H1 (cell line): ENCODE measurements around the gene GJA5. TPM values are rescaled to one million over a fixed set of nuclear protein-coding genes. Genes with fewer than 3 reads are reported as not detected.

Experiments used
- CTCF ChIA-PET: fragments of 300-600 bp; sonication (Branson Sonifier 250); formaldehyde crosslinking; loops from one replicate; lab custom pipeline; 2021; ENCODE audit not compliant: partially characterized antibody; lab: Charles Lee
- POLR2A ChIA-PET: fragments of 300-600 bp; sonication (Branson Sonifier 250); formaldehyde crosslinking; loops from one replicate; lab custom pipeline; 2021; ENCODE audit warnings: inconsistent platforms; ENCODE audit not compliant: partially characterized antibody; lab: Charles Lee
- DNase-seq, 2 experiments: peaks; one replicate each; pipeline versions ENCODE4 v3.0.0 to v3.0.0-alpha.2; 2010 to 2022; ENCODE audit warnings: low spot score in 2 of 2, low read depth in 1 of 2, mixed read lengths in 1 of 2
- FAIRE-seq: peaks from 2 replicates; lab custom pipeline; 2011; peaks lifted over from hg19 to GRCh38; lab: Jason Lieb, UNC
- H2AFZ ChIP-seq: 2 replicates; pipeline ENCODE4 v1.8.1; 2012; ENCODE audit warnings: low read length, inconsistent platforms
- H2AK5ac ChIP-seq: 2 replicates; pipeline ENCODE4 v1.6.1; 2013; ENCODE audit warnings: low read depth, low read length
- H2BK120ac ChIP-seq: replicated peaks from 2 replicates; pipeline ENCODE3; 2013; ENCODE audit warnings: low read depth, low read length, inconsistent platforms
- H2BK12ac ChIP-seq: 2 replicates; pipeline ENCODE4 v1.6.1; 2013; ENCODE audit warnings: low read depth, low read length
- H2BK15ac ChIP-seq: 2 replicates; pipeline ENCODE4 v1.6.1; 2013; ENCODE audit warnings: low read length
- H2BK20ac ChIP-seq: 2 replicates; pipeline ENCODE4 v1.6.1; 2013; ENCODE audit warnings: low read length
- H2BK5ac ChIP-seq: 2 replicates; pipeline ENCODE4 v1.6.1; 2013; ENCODE audit warnings: low read depth, low read length
- H3K14ac ChIP-seq: 2 replicates; pipeline ENCODE4 v1.6.1; 2013; ENCODE audit warnings: inconsistent platforms; ENCODE audit not compliant: insufficient read length
- H3K18ac ChIP-seq: 2 replicates; pipeline ENCODE4 v1.6.1; 2013; ENCODE audit warnings: low read length; ENCODE audit errors: extremely low read depth
- H3K23ac ChIP-seq: 2 replicates; pipeline ENCODE4 v1.6.1; 2013; ENCODE audit warnings: inconsistent platforms; ENCODE audit not compliant: insufficient read length
- H3K23me2 ChIP-seq: 2 replicates; pipeline ENCODE4 v1.6.1; 2013; ENCODE audit warnings: low read depth, low read length
- H3K27ac ChIP-seq: 2 replicates; pipeline ENCODE4 v1.6.1; 2011; ENCODE audit warnings: low read depth, low read length, inconsistent platforms
- H3K27me3 ChIP-seq, 4 experiments: replicated peaks in 1 of 4; 1 replicate in 1 of 4; 2 replicates in 3 of 4; pipeline versions ENCODE4 v1.6.1 to v1.8.1; 2011 to 2013; ENCODE audit warnings: low read length in 3 of 4, mild to moderate bottlenecking in 3 of 4, inconsistent platforms in 2 of 4, mixed read lengths in 2 of 4, moderate library complexity in 1 of 4; ENCODE audit not compliant: control insufficient read depth in 3 of 4, insufficient read depth in 3 of 4; ENCODE audit errors: extremely low read depth in 1 of 4
- H3K36me3 ChIP-seq, 4 experiments: 2 replicates each; pipeline versions ENCODE4 v1.6.1 to v1.8.1; 2011 to 2013; ENCODE audit warnings: mild to moderate bottlenecking in 4 of 4, low read length in 3 of 4, moderate library complexity in 2 of 4, control low read depth in 1 of 4, inconsistent platforms in 1 of 4; ENCODE audit not compliant: insufficient read depth in 4 of 4, control insufficient read depth in 2 of 4
- H3K4ac ChIP-seq: replicated peaks from 2 replicates; pipeline ENCODE3; 2013; ENCODE audit warnings: low read length, low read depth, mixed read lengths, inconsistent platforms; ENCODE audit not compliant: insufficient read length
- H3K4me1 ChIP-seq, 4 experiments: replicated peaks in 1 of 4; 1 replicate in 1 of 4; 2 replicates in 3 of 4; pipeline versions ENCODE4 v1.6.1 to v1.8.1; 2011 to 2013; ENCODE audit warnings: low read length in 3 of 4, inconsistent platforms in 2 of 4, mixed read lengths in 1 of 4; ENCODE audit not compliant: insufficient read depth in 4 of 4, control insufficient read depth in 3 of 4
- H3K4me2 ChIP-seq, 2 experiments: 2 replicates each; pipeline versions ENCODE4 v1.6.1 to v1.8.1; 2011 to 2013; ENCODE audit warnings: low read depth in 2 of 2, low read length in 2 of 2, control low read depth in 1 of 2, inconsistent platforms in 1 of 2, mild to moderate bottlenecking in 1 of 2; ENCODE audit not compliant: insufficient read depth in 1 of 2
- H3K4me3 ChIP-seq, 4 experiments: fragments of 200-600, 300-600 bp in 1 of 4; sonication (generic), shearing (Covaris generic), sonication (Bioruptor Twin) in 1 of 4; 2 replicates each; pipeline versions ENCODE4 v1.5.1 to v1.8.1; 2011 to 2016; ENCODE audit warnings: low read length in 4 of 4, low read depth in 3 of 4, control low read depth in 2 of 4, inconsistent platforms in 2 of 4, mild to moderate bottlenecking in 2 of 4, mixed read lengths in 1 of 4, moderate library complexity in 1 of 4; ENCODE audit not compliant: insufficient read depth in 2 of 4; ENCODE audit errors: extremely low read depth in 1 of 4
- H3K56ac ChIP-seq: replicated peaks from 2 replicates; pipeline ENCODE3; 2013; ENCODE audit warnings: low read depth, mild to moderate bottlenecking, mixed read lengths, low read length, inconsistent platforms; ENCODE audit not compliant: insufficient read length
- H3K79me1 ChIP-seq: 2 replicates; pipeline ENCODE4 v1.6.1; 2013; ENCODE audit warnings: low read depth, low read length, control low read depth
- H3K79me2 ChIP-seq, 2 experiments: 2 replicates each; pipeline versions ENCODE4 v1.6.1 to v1.8.1; 2012 to 2013; ENCODE audit warnings: low read length in 2 of 2, mild to moderate bottlenecking in 2 of 2, inconsistent platforms in 1 of 2; ENCODE audit not compliant: insufficient read depth in 2 of 2, control insufficient read depth in 1 of 2
- H3K9ac ChIP-seq, 4 experiments: replicated peaks in 1 of 4; 1 replicate in 1 of 4; 2 replicates in 3 of 4; pipeline versions ENCODE4 v1.6.1 to v1.8.1; 2011 to 2013; ENCODE audit warnings: low read depth in 3 of 4, low read length in 3 of 4, control low read depth in 2 of 4, mild to moderate bottlenecking in 2 of 4, moderate library complexity in 2 of 4, inconsistent platforms in 1 of 4; ENCODE audit errors: extremely low read depth in 1 of 4
- H3K9me3 ChIP-seq, 2 experiments: 2 replicates each; pipeline versions ENCODE4 v1.6.1 to v1.8.1; 2012 to 2013; ENCODE audit warnings: mild to moderate bottlenecking in 2 of 2, moderate library complexity in 2 of 2, control low read depth in 1 of 2, inconsistent platforms in 1 of 2, low read depth in 1 of 2, low read length in 1 of 2, mixed read lengths in 1 of 2; ENCODE audit not compliant: insufficient read depth in 2 of 2
- H4K20me1 ChIP-seq, 2 experiments: replicated peaks in 1 of 2; 2 replicates each; pipeline versions ENCODE3 to v1.8.1; 2011 to 2013; ENCODE audit warnings: inconsistent platforms in 2 of 2, low read length in 2 of 2, mild to moderate bottlenecking in 1 of 2; ENCODE audit not compliant: insufficient read depth in 2 of 2, control insufficient read depth in 1 of 2
- H4K5ac ChIP-seq: 2 replicates; pipeline ENCODE4 v1.6.1; 2013; ENCODE audit warnings: low read length, low read depth, mixed read lengths, inconsistent platforms; ENCODE audit not compliant: insufficient read length
- H4K8ac ChIP-seq: 2 replicates; pipeline ENCODE4 v1.8.0; 2013; ENCODE audit warnings: mild to moderate bottlenecking, moderate library complexity, low read length, inconsistent platforms; ENCODE audit not compliant: insufficient read depth; ENCODE audit errors: extremely low read depth
- H4K91ac ChIP-seq: replicated peaks from 2 replicates; pipeline ENCODE3; 2013; ENCODE audit warnings: low read length, mixed read lengths, inconsistent platforms; ENCODE audit not compliant: insufficient read length
- RNF2 ChIP-seq: fragments of 200-900, 300-1000 bp; sonication (generic); IDR thresholded peaks from 2 replicates; pipeline ENCODE4 v1.7.1; 2016; ENCODE audit warnings: borderline replicate concordance, low read depth, mild to moderate bottlenecking, antibody characterized with exemption, low read length; ENCODE audit not compliant: poor library complexity, severe bottlenecking; ENCODE audit errors: missing control alignments
- TBP ChIP-seq: IDR thresholded peaks from 2 replicates; pipeline ENCODE4 v1.6.1; 2011; ENCODE audit warnings: low read depth, low read length, improper control_type of control experiment
- WGBS, 2 experiments: shearing (Covaris generic) in 1 of 2; methylation state at CpG; one replicate each; pipeline versions ENCODE4 v1.1.6 to v1.1.7; 2013 to 2015; ENCODE audit warnings: low lambda C conversion rate in 2 of 2, mixed read lengths in 2 of 2, inconsistent platforms in 1 of 2, low coverage in 1 of 2, missing lambda C conversion rate in 1 of 2; ENCODE audit not compliant: insufficient replicate concordance in 2 of 2, insufficient coverage in 1 of 2, insufficient read length in 1 of 2; ENCODE audit errors: extremely low coverage in 1 of 2, missing lambda C conversion rate in 1 of 2; 5-methylcytosine and 5-hydroxymethylcytosine counted together
- polyA plus RNA-seq, 7 experiments: library from polyadenylated mRNA; depleted of rRNA in 3 of 7; stranded (reverse) in 5 of 7; unstranded in 2 of 7; fragments of >200 nt in 5 of 7; fragments of 200-250 nt in 2 of 7; gene quantifications; 1 replicate in 5 of 7; 2 replicates in 1 of 7; 4 replicates in 1 of 7; pipeline versions ENCODE4 v1.2.1 to v1.2.3, GENCODE V29; 2011 to 2013; ENCODE audit warnings: missing spikeins in 2 of 7, mixed read lengths in 2 of 7
- total RNA-seq: library from RNA; stranded (reverse); fragmentation: NEBNext Ultra II Directional; extraction: Animal tissue kit (Norgen Biotek cat#: 25700); gene quantifications from 2 replicates; pipeline ENCODE4 v1.2.1, GENCODE V29; 2021

The GJA5 gene
- total and polyA plus RNA-seq, 2 of the 8 experiments (the other 6 are each of a cell fraction or from before 2014, with no cell fraction given) = 1.2 to 2.7 TPM

DNA sequence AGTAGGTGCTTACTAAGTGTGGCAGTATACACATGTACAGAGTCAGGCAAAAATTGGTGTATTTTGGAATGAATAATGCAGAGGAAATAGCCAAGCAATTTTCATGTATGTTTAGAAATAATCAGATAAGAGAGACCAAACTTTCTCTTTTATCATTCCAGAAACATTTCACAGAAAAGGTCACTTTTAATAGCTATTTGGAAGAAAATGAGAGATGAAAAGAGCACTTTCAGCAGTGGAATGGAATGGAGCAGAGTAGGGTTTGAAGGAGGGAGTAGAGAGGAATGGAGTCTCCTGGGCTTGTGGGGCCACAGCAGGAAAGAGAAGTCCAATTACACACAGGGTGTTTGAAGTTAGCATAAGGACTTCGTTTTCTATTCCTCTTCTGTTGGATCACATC, 48.8 kb upstream of the GJA5 start:
- H3K56ac ChIP-seq = no peak overlapping the region
- H3K79me1 ChIP-seq = no peaks in the 10 kb centered on the region
- H3K4me3 ChIP-seq = no peak overlapping the region
- no peak overlapping the region for H3K23ac ChIP-seq
- H3K23me2 ChIP-seq = no peaks in the 10 kb centered on the region; the same call in 1 of the 2 replicates
- no peak overlapping the region for H2AK5ac ChIP-seq
- no peak overlapping the region for H4K91ac ChIP-seq
- no peaks in the 10 kb centered on the region for H3K36me3 ChIP-seq
- H3K4me2 ChIP-seq = no peak overlapping the region
- POLR2A ChIA-PET = no interaction called here
- H4K5ac ChIP-seq = no peak overlapping the region
- H3K79me2 ChIP-seq = no peaks in the 10 kb centered on the region
- no peak overlapping the region for H2BK20ac ChIP-seq
- no peak overlapping the region for H3K27ac ChIP-seq
- no peak overlapping the region for H3K9ac ChIP-seq
- peaks cover 0 to 3% (median under 1%) of the 10 kb centered on the region in 4 experiments; a peak in 1 of 7 replicates for H3K4me1 ChIP-seq
- no peak for FAIRE-seq
- no peak overlapping the region for H2BK12ac ChIP-seq
- no peak overlapping the region for H2BK5ac ChIP-seq
- 75% methylated on average over 1 of the region's 1 CpG; no CpG with 5 or more reads in 1 of the 2 experiments for WGBS, 2 experiments
- H3K18ac ChIP-seq = no peak overlapping the region
- no peak overlapping the region for H2BK15ac ChIP-seq
- H2AFZ ChIP-seq = no peak overlapping the region
- no peak overlapping the region for H4K8ac ChIP-seq
- H2BK120ac ChIP-seq = no peak overlapping the region
- H3K14ac ChIP-seq = no peak overlapping the region
- H3K9me3 ChIP-seq = no peaks in the 10 kb centered on the region
- DNase-seq = no peak
- no peaks in the 10 kb centered on the region for H3K27me3 ChIP-seq
- CTCF ChIA-PET = no interaction called here
- H4K20me1 ChIP-seq = no peaks in the 10 kb centered on the region
- no peak overlapping the region for H3K4ac ChIP-seq
- TF ChIP-seq RNF2 = no peak
- no peak for TF ChIP-seq TBP
